AG08396 (cell line): ENCODE measurements around the gene IGFBP2.

ENCODE experiments used
- DNase-seq: peaks from one replicate; pipeline ENCODE4 v3.0.0; 2012; ENCODE audit warnings: low spot score, mixed read lengths

IGFBP2 gene

GRCh38 chr2:216615298-216616082 is 17.7 kb upstream of the IGFBP2 start:
- no peak for DNase-seq

DNA sequence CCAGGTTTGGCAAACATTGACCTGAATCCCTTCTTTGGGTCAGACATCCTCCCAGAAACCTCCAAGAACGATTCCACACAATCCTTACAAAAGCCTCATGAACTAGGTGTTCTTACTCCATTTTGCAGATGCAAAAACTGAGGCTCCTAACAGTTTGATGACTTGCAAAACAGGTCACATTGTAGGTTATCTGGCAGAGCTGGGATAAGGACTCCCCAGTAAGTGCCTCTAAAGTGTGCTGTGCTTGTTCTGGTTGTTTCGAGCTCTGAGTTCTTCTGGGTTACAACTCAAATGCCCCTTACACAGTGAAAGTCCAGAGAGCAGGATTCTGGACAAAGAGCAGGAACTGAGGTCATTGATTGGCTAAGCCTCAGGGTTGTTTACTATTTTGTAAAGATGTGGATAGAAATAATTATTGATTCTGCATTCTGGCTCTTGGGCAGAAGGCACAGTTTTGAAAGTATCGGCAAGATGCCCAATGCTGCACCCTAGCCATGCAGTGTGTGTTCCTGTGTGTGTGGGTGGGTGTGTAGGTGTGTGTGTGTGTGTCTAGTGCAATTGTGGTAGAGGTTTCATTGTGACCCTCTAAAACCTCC is 17.0 kb upstream of the IGFBP2 start:
- no peak for DNase-seq

- DNase-seq = no peak
These were observed 15.9 kb upstream of the IGFBP2 start for GRCh38 chr2:216617159-216617815.

- no peak for DNase-seq
These were observed 14.4 kb upstream of the IGFBP2 start for GRCh38 chr2:216618785-216619184.

- no peak for DNase-seq
These were observed 13.5 kb upstream of the IGFBP2 start for GRCh38 chr2:216619411-216620393.

DNA sequence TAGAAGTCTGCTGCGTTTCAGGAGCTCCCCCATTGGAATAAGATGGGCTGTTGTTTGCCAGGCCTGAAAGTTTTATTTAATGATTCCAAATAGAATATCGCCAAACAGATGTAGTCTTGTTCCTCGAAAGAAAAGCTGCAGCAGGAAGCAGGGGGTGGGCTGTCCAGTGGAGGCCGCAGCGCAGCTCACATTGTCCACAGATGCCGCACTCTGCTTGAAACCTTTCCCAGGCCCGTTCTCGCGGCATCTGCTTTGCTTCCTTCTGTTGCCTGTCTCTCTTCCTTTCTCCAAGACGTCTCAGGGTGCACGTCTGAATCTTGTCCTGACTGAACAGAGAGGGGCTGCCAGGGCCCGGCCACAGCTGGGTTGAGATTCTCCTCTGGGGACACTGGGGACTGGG is 12.4 kb upstream of the IGFBP2 start:
- no peak for DNase-seq

DNA sequence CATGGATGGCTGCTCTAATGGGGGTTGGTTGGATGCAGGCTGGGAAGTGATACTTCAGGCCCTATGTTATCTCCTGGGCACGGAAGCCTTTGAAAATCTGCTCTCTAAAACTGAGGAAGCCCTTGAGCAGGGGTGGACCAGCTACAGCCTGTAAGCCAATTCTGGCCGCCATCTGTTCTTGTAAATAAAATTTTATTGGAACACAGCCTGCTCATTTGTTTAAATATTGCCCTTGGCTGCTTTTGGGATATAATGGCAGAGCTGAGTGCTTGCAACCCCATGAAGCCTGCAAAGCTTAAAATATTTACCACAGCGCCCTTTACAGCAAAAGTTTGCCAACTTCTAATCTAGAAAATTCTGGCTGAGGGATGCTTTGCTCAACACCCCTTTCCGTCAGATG is 11.9 kb upstream of the IGFBP2 start:
- DNase-seq = no peak

DNA sequence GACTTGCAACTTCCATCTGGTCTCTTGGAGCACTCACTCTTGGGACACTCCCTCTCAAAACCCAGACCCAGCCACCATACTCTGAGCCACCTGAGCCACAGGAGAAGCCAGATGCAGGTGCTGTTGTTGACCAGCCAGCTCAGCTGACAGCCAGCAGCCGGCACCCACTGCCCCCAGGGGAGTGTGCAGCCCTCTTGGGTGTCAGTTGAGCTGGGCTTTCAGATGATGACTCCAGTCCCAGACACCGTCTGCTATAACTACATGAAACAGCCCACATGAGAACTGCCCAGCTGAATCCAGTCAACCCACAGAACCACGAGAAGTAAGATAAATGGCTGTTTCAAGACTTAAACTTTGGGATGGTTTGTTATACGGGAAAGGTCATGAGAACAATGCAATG is 10.7 kb upstream of the IGFBP2 start:
- no peak for DNase-seq

- no peak for DNase-seq
These were observed 9.0 kb upstream of the IGFBP2 start for GRCh38 chr2:216624251-216624650.

DNA sequence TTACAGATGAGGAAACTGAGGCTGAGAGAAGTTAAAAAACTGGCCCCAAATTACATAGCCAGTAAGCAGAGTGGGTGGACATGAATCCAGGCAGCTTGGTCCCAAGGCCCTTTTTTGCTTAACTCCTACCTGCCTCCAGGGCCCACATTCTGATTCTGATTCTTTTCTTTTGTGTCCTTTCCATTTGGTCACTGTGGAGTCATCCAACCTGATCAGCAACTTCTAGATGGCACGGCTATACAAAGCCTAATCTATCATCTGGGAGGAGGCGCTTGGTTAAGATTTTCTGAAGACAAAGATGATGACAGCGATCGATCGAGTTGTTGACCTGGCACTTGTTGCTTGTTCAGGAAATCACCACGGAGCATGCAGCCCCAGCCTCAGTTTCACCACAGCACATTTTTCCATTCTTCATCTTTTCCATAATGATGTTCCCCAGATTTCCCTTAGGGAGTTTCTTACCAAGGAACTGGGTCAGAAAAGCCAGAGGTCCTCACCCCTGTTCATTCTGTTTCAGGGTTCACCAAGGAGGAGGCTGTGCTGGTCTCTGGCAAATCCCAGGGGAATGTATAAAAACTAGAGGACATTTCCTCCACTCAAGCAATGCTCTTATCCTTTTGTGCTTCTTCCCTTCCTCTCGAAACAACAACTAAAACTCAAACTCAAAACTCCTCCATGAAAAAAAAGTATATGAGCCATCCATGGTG is 6.9 kb upstream of the IGFBP2 start:
- no peak for DNase-seq

GRCh38 chr2:216626875-216627245 is 6.4 kb upstream of the IGFBP2 start:
- no peak for DNase-seq

- DNase-seq = no peak
These were observed 3.4 kb upstream of the IGFBP2 start for GRCh38 chr2:216629784-216630183.

GRCh38 chr2:216632346-216632951 is 771 bp upstream of the IGFBP2 start:
- DNase-seq = no peak

DNA sequence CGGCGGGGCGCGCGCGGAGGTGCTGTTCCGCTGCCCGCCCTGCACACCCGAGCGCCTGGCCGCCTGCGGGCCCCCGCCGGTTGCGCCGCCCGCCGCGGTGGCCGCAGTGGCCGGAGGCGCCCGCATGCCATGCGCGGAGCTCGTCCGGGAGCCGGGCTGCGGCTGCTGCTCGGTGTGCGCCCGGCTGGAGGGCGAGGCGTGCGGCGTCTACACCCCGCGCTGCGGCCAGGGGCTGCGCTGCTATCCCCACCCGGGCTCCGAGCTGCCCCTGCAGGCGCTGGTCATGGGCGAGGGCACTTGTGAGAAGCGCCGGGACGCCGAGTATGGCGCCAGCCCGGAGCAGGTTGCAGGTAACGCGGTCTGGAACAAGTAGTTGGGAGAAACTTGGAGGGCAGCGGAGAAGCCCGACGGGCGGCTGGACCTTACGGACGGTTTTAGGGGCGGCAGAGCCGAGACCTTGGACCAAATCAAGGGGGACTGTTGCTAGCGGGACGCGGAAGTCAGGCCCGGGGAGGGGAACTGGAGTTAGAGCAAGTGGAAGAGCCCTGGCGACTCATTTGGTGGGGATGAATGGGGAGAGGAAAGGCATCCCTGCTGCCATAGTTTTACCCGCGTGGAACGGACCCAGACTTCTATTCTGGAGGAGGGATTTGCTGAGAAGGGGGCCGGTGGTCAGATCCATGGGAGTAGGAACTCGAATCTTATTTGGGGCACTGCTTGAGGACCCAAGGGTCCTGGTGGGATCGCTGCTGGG is 573 bp downstream of the IGFBP2 start:
- peak; percentile 50 for DNase-seq

GRCh38 chr2:216634370-216635148 is 1.3 kb downstream of the IGFBP2 start:
- no peak for DNase-seq

- DNase-seq = no peak
These were observed 2.0 kb downstream of the IGFBP2 start for GRCh38 chr2:216635171-216635570.

GRCh38 chr2:216635701-216636550 is 2.7 kb downstream of the IGFBP2 start:
- DNase-seq = no peak
